ENCODE data around the gene CHRD. TPM values are rescaled to one million over a fixed set of nuclear protein-coding genes. Genes with fewer than 3 reads are reported as not detected.

CHRD gene
- total and polyA plus RNA-seq, 9 of the 15 experiments (the other 6 are each of a cell fraction or from before 2014, with no cell fraction given), result 0.11 to 1.3 (median 0.59) TPM; not detected in 3

GRCh38 chr3:184417619-184418327, 37.9 kb downstream of the CHRD start (continued):
- TF ChIP-seq HINFP (tag; conservative IDR thresholded peaks at IDR 0.05; ENCODE audit: low read depth) (no peak), TEAD4 (IDR thresholded peaks at IDR 0.05; ENCODE audit: low read length) (no peak), TEAD4 (CRISPR knock-in tag; IDR thresholded peaks at IDR 0.05; ENCODE audit: borderline replicate concordance) (no peak), HNRNPL (IDR thresholded peaks at IDR 0.05; ENCODE audit: low read depth, low read length) (no peak), ZNF263 (CRISPR knock-in tag; IDR thresholded peaks at IDR 0.05; ENCODE audit: borderline replicate concordance) (peak; percentile 69; the same call in 1 of the 2 replicates), MGA (IDR thresholded peaks at IDR 0.05) (0 out of 2 replicates have a peak, but pooled peaks have one; percentile 15), MCM3 (IDR thresholded peaks at IDR 0.05) (no peak), HDAC3 (IDR thresholded peaks at IDR 0.05; ENCODE audit: borderline replicate concordance, partially characterized antibody) (no peak), NONO (IDR thresholded peaks at IDR 0.05; ENCODE audit: low read depth in 2 of 2, low read length in 1 of 2) (no peak), HDAC2 (IDR thresholded peaks at IDR 0.05) (no peak), POU5F1 (IDR thresholded peaks at IDR 0.05; ENCODE audit: borderline replicate concordance, low read depth, low read length, partially characterized antibody) (no peak)

Measured in K562 (cell line).